HG03097 (cell line): ENCODE results near the gene LTA4H.

Experiments
- ATAC-seq: cut with Tn5 transposase; IDR thresholded peaks from one replicate; pipeline ENCODE4 v1.9.1; 2021; ENCODE audit not compliant: unreplicated experiment, low FRiP score

LTA4H gene

DNA sequence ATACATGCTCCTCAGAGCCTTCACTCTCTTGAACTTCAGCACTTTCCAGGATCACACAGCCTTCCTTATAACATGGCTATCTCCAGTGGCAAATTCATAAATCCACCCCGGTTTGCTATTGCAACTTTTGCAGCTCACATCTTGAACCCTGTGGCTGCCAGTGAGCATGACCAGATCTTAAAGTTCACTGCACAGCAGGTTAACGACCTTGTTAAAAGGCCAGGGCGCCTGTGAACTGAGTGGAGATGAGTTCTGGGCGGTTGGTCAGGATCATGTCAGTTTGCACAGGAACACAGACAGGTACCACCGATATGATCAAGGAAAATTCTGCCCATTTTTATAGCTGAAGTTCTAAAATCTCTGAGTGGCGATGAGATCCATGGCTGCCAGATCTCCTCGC is 24.7 kb upstream of the LTA4H start:
- no peak for ATAC-seq

DNA sequence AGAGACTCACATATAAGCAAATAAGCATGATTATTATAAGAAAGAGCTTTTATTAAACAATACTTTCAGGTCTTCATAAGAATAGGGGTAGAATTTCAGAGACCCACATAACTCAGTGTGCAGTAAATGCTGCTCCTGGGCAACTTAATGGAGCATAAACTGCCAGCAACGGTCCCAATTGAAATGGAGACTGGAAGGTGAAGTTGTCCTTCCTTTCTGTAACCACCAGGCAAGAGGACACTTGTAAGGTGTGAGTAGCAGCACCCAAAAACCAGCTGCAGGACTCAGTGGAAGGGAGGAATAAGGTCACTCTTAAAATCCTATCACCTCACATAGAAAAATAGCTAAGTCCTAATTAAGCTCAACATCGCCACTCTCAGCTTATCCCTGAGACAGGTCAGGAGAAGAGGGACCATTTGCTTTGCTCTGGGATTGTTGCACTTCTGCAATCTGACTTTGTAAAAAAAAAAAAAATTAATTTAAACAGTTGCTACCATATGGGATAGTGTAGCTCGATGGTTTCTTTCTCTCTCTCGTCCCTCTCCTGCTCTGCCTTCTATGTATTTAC is 22.7 kb upstream of the LTA4H start:
- ATAC-seq = no peak

DNA sequence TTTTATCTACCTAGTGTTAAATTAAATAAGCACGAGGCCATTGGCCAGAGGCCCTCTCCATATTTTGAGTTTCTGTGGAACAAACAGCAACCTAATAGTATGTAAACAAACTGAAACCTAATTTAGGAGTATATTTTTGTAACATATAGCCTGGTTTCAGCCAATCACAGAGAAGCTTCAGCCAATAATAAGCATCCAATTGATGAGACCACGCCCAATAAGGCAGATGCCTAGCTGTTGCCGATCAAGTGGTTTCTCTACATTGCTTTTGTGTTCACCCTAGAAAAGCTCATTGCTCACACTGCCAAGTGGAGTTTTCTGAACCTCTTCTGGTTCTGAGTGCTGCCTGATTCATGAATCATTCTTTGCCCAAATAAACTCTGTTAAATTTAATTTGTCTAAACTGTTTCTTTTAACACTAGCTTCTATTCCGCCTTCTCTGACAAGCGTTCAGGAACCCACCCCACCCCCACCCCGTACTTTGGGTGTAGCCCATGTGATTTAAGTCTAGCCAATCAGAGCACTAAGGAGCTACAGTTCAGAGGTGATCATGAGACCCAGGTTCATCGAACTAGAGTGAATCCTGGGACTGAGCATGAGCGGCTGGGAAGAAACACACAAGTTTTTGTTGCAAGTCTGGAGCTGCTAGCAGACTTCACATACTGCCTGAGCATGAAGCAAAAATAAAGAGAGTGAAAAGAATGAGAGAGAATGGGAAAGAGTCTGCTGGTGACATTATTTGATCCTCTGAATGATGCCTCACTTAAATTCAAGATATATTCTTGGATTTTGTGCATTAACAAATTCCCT is 21.5 kb upstream of the LTA4H start:
- no peak for ATAC-seq

DNA sequence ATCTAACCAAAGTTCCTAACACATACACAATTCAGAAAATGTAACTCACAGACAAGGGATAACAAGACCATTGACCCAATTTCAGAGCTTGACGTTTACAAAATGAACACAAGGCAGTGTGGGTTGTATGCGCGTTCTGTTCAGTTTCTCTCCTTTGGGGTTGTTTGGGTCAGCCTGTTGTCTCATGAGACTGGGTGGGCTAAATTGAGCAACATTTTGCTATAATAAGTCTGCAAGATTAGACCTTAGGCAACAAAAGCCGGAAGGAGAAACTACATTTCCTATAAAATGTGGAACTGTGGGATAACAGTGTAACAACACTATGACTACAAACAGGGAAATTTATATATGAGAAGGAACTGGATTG is 18.8 kb upstream of the LTA4H start:
- no peak for ATAC-seq

DNA sequence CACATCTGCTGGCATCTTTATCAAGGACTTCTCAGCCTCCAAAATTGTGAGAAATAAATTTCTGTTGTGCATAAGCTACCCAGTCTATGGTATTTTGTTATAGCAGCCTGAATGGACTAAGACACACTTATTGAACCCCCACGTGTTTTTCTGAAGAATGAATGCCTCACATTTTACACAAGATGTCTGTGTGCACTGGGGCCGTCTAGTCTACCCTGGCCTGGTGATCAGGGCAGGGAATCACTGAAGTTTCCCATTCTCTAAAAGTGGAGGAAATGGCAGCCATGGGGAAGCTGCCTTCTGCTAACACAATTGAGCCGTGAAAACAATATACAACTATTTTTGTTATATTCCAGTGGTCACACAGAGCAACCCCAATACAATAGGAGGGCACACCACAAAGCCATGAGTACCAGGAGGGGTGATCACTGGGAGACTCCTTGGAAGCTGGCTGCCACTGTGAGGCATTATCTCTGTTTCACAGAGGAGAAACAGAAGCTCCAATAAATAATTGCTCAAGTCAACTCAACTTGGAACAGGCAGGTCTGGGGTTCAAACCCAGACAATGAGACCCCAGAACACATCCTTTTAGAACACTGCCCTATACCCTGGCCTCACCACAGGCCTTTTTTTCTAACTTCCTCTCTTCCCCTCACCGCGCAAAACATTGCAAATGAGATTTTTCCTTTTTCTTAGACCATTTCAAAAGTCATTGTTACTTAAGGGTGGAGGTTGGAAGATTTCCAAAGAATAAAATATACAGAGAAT is 18.3 kb upstream of the LTA4H start:
- no peak for ATAC-seq

DNA sequence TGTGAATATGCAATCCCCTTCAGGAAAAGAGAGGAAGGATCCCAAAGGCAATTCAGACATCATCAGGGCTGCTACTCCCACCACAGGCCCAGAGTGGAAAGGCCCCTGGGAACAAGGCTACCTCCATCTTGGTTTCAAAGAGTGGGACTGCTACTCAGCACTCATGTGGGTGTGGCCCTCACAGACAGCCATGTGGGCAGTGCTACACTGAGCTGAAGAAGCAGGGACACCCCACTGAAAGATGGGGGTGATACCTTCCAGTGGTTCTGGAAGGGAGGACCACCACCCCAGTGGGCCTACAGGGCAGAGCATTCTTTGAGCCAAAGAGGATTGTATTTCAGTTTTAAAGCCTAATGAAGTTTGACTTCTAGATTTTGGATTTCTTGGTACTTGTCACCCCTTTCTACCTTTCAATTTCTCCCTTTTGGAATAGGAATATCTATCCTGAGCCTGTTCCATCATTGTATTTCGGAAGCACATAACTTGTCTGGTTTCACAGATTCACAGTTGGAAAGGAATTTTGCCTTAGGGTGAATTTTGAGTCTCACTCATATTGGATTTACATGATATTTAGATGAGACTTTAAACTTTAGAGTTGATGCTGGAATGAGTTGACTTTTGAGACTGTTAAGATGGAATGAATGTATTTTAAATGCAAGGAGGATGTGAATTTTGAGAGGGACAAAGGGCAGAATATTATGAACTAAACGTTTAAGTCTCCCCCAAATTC is 16.5 kb upstream of the LTA4H start:
- no peak for ATAC-seq

DNA sequence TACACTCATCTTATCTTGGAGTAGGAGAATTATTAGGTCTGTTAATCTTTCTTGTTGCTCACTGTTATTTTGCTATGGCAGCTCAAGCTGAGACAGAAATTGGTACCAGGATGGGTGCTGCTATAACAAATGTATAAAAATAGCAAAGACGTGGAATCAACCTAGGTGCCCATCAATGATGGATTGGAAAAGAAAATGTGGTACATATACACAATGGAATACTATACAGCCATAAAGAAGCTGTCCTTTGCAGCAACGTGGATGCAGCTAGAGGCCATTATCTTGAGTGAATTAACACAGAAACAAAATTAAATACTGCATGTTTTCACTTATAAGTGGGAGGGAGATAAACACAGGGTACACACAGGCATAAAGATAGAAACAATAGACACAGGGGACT is 14.8 kb upstream of the LTA4H start:
- no peak for ATAC-seq

DNA sequence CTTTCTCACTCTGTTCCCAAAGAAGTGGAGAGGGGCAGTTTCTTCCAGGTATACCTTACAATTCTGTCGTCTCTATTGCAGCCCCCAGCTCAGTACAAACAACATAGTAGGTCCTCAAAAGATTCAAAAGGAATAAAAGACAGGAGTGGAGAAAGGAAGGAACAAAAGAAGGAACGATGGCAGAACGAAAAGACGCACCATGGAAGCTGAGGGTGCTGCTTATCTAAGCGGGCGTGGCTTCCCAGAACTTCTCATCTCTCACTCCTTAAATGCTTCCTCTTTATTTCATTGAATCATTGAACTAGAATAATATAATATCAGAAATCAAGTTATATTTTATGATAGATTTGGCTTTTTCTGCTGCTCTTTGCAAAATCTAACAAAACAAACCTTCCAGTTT is 13.7 kb upstream of the LTA4H start:
- no peak for ATAC-seq

DNA sequence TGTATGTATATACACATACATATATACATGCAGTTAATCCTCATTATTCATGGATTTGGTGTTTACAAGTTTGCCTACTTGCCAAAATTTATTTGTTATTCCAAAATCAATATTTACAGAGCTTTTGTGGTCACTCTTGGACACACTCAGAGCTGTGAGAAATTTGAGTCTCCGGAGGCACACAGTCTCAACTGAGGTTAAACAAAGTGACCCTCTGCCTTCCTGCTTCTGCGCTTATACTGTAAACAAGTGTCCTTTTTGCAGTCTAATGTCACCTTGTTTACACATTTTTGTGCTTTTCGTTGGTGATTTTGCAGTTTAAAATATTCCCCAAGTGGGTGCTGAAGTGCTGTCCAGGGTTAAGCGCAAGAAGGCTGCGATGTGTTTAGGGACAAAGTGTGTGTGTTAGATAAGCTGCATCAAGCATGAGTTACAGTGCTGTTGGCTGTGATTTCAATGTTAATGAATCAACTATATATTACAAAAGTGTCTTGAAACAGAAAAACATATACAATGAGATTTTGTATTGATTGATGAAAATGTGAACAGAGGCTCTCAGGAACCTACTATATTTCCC is 13.1 kb upstream of the LTA4H start:
- no peak for ATAC-seq

DNA sequence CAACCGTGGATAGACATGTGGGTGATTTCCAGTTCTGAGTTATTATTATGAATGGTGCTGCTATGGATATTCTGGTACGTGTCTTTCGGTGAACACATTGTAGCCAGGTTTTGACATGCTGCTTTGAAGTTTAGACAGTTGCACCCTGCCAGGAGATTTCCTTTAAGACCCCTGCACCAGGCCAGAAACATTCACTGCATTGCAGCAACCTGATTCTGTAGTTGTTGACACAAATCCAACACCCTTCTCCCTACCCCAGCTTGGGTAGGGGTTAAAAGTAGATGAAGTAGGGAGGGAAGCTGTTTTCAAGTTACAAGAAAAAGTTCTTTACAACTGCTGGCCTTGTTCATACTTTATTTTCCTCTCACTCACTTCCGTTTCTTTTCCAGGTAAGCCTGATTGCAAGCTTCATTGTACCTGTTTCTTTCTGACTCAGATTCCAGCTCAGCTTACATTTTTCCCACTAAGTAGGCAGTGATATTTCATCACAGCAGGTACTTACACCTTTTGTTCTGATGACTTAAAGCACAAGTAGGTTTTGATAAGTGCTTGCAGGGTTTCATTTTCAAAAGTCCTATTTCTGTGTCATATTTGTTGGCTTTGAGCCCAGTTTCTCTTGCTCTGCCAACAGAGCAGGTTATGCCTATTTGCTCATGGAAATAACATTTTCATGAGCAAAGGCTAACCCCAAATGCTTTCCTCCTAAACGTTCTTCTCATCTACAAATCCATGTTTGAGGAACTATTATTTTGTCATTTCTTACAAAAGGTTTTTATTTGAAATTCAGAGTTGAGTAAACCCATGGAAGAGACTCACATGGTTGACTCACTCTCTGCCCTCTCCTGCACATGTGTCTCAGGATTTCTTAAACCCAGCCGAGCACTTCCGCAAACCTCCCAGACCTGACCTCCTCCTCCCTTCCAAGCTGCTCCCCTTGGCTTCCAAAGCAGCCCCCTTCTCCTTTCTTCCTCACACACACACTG is 12.1 kb upstream of the LTA4H start:
- ATAC-seq = peak; percentile 54

DNA sequence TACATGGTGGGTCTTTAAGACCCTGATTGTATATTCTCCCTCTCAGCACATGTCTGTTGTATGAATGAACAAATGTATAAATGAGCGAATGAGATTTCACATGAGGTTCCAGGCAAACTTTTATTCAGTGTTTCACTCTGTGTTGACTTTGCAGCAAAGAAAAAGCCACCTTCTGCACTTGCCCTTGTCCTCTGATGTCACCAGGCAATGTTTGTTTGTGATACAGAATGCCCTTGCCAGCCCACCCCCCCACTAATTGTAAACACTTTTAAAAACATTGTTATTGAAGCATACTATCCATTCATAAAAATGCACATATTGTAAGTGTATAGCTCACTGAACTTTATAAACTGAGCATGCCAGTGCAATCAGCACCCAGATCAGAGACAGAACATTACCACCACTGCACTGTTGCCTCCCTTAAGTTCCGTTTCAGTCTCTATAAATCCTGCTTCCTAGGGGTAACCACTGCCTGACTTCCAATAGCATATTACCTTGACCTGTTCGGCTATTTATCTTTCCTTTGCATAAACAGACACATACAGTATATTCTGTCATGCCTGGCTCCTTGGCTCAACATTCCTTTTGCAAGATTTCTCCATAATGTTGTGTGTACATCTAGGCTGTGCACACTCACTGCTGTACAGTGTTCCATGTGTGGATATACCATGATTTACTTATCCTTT is 11.3 kb upstream of the LTA4H start:
- ATAC-seq = no peak

DNA sequence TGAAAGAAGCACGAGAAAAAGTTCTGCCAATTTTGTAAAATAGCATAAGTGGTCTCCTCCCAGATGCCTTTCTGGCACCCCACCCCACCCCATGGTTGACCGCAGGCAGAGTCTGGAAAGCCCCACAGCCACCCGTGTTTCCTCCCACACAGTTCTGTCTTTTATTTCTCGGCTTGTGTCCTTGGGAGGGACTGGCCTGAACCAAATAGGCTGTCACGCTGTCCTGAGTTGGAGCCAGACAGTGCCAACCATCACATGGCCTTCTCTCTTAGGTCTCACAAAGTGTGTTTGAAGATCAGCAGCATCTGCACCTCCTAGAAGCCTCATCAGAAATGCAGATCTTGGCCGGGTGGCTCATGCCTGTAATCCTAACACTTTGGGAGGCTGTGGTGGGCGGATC is 10.2 kb upstream of the LTA4H start:
- ATAC-seq = no peak

DNA sequence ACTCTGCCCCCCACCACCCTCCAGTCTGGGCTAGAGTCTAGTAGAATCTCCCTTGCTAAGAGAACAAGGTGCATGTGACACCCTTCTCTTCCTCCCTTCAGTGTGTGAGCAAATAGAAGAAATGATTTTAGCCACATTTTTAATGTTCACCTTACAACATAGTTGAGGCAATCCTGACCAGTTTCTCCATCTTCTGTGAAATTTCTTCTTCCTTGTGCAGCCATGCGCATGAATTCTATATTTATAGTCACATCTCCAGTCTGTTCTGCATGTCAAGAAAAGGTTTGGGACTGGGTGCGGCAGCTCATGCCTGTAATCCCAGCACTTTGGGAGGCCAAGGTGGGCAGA is 9.5 kb upstream of the LTA4H start:
- no peak for ATAC-seq

DNA sequence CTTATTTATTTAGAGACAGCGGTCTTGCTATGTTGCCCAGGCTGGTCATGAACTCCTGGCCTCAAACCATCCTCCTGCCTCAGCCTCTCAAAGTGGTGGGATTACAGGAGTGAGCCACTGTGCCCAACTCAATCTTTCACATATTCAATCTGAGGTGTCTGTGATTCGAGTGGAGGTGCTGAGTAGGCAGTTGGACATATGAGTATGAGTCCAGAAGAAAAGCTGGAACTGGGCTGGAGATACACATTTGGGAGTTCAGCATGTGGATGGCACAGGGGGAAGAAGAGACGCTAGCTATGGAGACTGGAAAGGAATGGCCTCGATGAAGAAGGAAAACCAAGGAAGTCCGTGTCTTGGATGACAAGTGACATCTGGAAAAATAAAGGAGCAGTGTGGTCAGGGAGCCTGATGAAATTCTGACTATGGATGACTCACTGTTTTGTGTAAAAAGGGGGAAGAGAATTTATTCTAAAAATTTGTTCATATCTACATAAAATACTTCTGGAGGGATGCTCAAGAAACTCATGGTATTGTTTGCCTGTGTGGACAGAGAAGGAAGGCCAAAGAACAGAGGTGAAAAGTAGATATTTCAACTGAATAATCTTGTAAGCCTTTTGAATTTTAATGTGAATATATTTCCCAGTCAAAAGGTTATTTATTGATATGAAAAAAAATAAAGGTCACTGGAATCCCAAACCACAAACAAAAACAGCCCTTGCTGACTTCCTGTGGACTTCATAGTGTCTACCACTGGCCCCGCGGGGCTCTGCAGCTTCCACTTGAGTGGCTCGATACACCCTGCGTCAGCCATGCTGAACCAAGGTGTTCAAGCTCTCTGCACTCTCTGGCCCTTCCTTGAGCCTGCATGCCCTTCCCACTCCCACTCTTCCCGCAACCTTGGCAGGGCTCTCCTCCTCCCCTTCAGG is 8.9 kb upstream of the LTA4H start:
- no peak for ATAC-seq

DNA sequence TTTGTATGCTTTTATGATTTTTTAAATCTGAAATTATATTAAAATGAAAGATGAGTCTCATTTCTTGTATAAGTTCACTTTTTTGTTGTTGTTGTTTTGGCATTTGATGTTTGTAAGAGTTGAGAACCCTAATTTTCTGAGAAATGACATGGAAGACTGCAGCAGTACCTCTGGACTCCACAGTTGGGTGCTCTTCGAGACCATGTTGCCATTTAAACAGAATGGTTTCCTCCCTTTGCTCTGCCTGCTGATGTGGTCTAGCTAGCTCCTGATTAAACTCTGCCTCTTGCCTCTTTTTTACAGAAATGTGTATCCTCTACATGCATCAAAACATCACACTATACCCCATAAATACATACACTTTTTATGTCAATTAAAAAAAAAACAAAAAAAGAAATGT is 5.8 kb upstream of the LTA4H start:
- ATAC-seq = no peak

DNA sequence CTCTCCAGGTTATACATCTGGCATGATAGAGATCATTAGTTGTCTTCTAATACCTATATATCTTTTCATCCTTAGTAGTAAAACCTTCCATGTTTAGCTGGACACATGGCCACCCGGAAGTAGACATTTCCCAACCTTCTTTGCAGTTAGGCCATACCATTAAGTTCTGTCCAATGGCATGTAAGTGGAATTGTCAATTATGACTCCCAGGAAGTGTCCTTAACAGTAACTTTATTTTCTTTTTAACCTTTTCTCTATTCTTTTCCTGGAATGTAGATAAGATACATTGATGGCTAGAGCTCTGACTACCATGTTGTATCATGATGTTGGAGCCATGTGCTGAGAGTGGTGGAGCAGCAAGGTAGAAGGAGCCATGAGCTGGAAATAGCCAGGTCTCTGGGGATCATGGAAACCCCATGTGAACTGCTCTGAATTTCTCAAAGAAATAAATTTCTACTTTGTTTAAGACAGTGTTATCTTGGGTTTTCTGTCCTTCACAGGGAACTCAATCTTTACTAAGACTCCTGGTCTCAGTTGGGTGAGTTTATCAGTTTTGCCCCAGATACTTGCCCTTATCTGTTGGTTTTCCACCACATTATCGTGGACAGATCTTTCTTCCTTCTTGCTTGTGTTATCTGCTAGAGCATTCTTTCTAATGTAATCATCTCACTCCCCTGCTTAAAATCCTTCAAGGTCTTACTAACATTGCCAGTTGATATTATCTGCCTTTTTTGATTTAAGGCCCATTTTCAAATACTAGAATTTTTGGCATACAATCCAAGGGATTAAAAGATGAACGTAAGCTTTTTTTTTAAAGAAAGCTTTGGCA is 5.1 kb upstream of the LTA4H start:
- ATAC-seq = no peak

DNA sequence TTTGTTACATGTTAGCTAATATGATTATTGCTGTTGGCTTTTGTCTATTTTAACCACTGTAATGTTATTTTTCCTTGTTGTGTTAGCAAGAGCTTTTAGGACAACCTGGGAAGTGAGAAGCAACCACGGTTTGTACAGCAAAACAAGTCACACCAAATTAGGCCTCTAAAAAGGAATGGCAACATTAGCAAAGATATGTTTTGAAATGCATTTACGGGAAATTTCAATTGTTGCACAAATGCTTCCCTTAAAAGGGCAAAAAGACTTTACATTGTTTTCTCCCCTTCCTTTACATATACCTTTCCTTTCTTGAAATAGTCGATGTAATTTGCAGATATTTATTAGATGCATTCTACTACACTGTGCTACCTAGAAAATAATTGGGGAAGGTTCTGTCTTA is 4.1 kb upstream of the LTA4H start:
- no peak for ATAC-seq
